ENCODE measurements around the gene EEF1G. TPM values are rescaled to one million over a fixed set of nuclear protein-coding genes. Genes with fewer than 3 reads are reported as not detected.

Gene EEF1G
- total RNA-seq, 4 donors from 2014 or later: 781 to 1,253 (median 958) TPM

DNA sequence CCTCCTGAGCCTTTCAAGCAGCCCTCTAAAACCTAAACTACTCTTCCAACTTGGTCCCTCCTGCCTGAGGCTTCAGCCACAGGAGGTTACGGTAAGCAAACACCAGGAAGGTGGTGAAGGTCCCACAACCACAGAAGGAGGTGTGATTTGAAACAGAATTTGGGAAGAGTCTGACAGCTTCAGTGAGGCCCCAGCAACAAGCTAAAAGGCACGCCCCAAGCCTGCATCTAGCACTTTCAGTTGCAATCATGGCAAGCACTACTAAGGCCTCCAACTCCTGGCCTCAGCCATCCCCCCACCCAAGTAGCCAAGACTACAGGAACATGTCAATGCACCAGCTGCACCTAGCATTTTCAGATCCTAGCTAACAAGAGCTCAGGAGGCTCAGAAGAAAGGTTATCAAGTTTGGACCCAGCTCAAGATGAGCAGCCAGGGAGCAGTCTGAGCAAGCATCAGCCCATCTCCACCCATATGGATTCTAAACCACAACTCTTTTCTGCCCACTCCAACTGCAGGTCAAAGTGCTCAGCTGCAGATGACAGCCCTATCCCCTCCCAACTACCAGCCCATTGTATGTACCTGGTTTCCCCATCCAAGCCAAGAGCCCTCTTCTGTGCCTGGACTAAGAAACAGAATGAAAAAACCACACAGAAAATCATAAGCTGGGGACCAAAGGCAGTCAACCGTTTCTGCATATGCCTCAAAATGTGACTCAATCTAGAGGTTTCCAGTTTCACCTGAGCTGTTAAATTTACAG is 16.6 kb downstream of the EEF1G start:
- peak in 2 of 3 donors; percentile 56 to 82 for DNase-seq
- Histone ChIP-seq H3K9me3 (no peaks in the 10 kb centered on the region), H3K4me3 (peak overlapping the region in 3 of 4 donors; percentile 5 to 29 (median 26)), H3K4me1 (peaks cover 35 to 76% (median 58%) of the 10 kb centered on the region in 4 donors), H3K36me3 (peaks cover 0 to 22% (median 0%) of the 10 kb centered on the region in 3 donors), H3K27me3 (no peaks in the 10 kb centered on the region), H3K27ac (peak overlapping the region; percentile 74 to 99 (median 94))
- TF ChIP-seq, protein P1, sequence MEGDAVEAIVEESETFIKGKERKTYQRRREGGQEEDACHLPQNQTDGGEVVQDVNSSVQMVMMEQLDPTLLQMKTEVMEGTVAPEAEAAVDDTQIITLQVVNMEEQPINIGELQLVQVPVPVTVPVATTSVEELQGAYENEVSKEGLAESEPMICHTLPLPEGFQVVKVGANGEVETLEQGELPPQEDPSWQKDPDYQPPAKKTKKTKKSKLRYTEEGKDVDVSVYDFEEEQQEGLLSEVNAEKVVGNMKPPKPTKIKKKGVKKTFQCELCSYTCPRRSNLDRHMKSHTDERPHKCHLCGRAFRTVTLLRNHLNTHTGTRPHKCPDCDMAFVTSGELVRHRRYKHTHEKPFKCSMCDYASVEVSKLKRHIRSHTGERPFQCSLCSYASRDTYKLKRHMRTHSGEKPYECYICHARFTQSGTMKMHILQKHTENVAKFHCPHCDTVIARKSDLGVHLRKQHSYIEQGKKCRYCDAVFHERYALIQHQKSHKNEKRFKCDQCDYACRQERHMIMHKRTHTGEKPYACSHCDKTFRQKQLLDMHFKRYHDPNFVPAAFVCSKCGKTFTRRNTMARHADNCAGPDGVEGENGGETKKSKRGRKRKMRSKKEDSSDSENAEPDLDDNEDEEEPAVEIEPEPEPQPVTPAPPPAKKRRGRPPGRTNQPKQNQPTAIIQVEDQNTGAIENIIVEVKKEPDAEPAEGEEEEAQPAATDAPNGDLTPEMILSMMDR (IDR thresholded peaks at IDR 0.05): no peak
- no peak for TF ChIP-seq POLR2A (IDR thresholded peaks at IDR 0.05)

DNA sequence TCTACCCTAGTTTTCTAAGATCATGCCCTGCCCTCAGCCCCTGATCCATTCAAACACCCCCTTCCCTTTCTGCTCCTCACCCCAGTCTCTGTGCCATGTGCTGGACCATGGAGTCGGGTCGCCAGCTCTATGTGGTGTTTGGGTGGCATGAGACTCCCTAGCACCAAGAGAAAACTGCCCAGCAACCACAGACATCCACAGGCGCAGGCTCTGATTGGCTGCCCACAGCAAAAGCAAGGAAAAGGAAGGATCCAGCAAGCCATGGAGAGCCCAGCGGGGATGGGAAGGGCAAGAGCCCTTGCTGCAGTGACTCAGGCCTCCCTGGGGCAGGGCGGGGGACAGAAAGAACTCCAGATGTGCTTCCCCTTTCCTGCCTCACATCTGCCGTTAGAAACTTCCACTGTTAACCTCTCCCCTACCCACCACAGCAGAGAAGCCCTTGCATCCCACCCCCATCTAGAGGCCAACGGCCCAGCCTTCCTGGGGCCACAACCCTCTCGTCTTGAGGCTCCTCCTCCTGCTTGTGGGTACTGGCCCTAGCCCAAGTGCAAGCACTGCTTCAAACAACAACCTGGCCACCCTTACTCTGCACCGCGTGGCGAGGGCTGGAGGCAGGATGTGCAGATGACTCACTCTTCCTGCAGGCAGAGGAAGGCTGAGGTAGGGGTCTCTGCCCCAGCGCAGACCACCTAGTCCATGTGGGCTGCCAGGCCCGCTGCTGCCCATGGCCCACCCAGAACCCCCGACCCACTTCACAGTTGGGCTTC is 17.4 kb downstream of the EEF1G start:
- Histone ChIP-seq H3K36me3 (peaks cover 0 to 17% (median 0%) of the 10 kb centered on the region in 3 donors), H3K9me3 (no peaks in the 10 kb centered on the region), H3K4me1 (peaks cover 39 to 77% (median 65%) of the 10 kb centered on the region in 4 donors), H3K27me3 (no peaks in the 10 kb centered on the region), H3K4me3 (peak overlapping the region in 3 of 4 donors; percentile 5 to 29 (median 26)), H3K27ac (peak overlapping the region; percentile 74 to 99 (median 94))
- peak; percentile 89 to 95 (median 89) for DNase-seq
- TF ChIP-seq POLR2A (IDR thresholded peaks at IDR 0.05): peak in 1 of 2 donors; percentile 64
- TF ChIP-seq, protein P1 (IDR thresholded peaks at IDR 0.05): peak in 1 of 6 experiments; percentile 1

DNA sequence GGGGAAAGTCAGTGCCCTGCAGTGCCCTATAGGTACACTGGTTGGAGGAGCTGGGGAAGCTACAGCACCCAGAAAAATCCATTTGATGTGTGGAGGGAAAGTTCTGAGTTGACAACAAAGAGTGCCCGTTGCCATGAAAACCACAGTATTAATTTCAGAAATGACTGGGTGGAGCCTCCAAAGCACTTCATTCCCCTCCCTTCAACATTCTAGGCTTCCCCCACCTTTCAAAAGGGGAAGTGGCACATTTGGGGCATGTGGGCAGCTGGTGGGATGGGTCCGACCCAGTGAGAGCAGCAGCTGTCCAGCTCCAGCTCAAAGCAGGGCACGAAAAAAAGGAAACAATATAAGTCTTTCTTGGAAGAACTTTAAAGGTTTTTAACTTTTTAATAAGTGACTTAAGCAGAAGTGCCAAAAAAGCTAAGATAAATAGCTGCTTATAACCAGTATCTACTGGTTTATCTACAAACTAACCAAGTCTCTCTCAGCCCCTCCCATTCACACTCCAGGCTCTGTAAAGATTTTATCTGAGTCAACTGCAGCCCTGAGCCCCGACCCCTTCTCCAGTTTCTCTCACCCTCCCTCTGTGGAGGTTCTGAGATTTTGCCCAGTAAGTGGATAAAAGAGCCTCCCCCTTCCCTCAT is 18.1 kb downstream of the EEF1G start:
- H3K27ac ChIP-seq: peak overlapping the region; percentile 74 to 99 (median 94)
- TF ChIP-seq POLR2A (IDR thresholded peaks at IDR 0.05): no peak
- TF ChIP-seq, protein P1 (IDR thresholded peaks at IDR 0.05): no peak
- H3K36me3 ChIP-seq: peaks cover 0 to 17% (median 0%) of the 10 kb centered on the region in 3 donors
- no peaks in the 10 kb centered on the region for H3K9me3 ChIP-seq
- H3K4me3 ChIP-seq: peak overlapping the region in 1 of 4 donors; percentile 26
- H3K4me1 ChIP-seq: peaks cover 36 to 77% (median 67%) of the 10 kb centered on the region in 4 donors
- H3K27me3 ChIP-seq: no peaks in the 10 kb centered on the region
- peak in 2 of 3 donors; percentile 81 to 82 for DNase-seq

DNA sequence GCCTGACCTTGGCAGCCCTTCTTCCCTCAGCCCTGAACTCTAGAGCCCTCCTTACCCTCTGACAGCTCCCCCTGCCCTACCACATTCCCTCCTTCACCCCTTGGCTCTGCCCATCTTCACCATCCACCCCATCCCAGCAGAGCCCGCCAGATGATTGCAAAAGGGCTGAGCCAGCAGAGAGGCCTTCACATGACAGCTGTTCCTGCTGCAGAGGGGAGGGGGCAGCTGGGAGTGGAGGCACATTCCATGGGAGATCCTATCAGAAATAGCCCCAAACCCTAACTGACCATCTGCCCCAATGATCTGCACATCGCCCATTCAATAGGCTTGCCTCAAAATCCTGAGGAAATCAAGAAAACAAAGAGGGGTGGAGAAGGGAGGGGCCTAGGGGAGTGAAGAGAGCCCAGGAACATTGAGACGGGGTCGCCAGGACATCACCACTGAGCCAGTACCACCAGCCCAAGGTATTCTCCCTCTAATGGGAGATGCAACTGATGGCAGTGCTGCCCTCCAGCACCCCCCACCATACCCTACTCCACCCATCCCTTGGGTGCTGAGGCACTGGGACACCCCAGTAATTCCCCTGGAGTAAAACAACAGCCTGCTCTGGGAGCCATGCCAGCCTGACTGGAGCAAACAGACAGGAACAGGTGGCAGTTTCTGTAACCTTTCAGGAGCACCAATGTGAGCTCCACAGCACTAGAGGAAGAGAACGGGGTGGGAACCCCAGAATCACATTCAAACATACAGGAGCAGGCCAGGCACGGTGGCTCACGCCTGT is 19.1 kb downstream of the EEF1G start:
- Histone ChIP-seq H3K36me3 (peaks cover 0 to 13% (median 0%) of the 10 kb centered on the region in 3 donors), H3K27me3 (no peaks in the 10 kb centered on the region), H3K9me3 (no peaks in the 10 kb centered on the region), H3K4me3 (no peak overlapping the region), H3K27ac (peak overlapping the region; percentile 74 to 99 (median 94)), H3K4me1 (peaks cover 35 to 79% (median 65%) of the 10 kb centered on the region in 4 donors)
- peak in 2 of 3 donors; percentile 64 to 72 for DNase-seq
- TF ChIP-seq, protein P1 (IDR thresholded peaks at IDR 0.05): no peak
- no peak for TF ChIP-seq POLR2A (IDR thresholded peaks at IDR 0.05)

Measured in Peyer's patch (tissue), 4 donors.